Melanocyte of skin (primary cell): ENCODE measurements around the gene FAM240A. TPM values are rescaled to one million over a fixed set of nuclear protein-coding genes. Genes with fewer than 3 reads are reported as not detected.

Experiments used
- small RNA-seq, 2 donors: library from RNA; depleted of rRNA; stranded (forward); fragments of <200 nt; gene quantifications; one replicate each; pipeline ENCODE3, GENCODE V24; 2012
- total RNA-seq, 2 donors: library from RNA; depleted of rRNA; stranded (reverse); fragments of >200 nt; gene quantifications; 2 replicates each; pipeline ENCODE4 v1.2.3, GENCODE V29; 2012

FAM240A gene
- total RNA-seq = not detected

GRCh38 chr3:46612324-46612723 is at the start of gene FAM240A:
TSS of gene FAM240A (plus strand) at chr3:46612525. CDS start at chr3:46612684, 159 bp downstream.

DNA sequence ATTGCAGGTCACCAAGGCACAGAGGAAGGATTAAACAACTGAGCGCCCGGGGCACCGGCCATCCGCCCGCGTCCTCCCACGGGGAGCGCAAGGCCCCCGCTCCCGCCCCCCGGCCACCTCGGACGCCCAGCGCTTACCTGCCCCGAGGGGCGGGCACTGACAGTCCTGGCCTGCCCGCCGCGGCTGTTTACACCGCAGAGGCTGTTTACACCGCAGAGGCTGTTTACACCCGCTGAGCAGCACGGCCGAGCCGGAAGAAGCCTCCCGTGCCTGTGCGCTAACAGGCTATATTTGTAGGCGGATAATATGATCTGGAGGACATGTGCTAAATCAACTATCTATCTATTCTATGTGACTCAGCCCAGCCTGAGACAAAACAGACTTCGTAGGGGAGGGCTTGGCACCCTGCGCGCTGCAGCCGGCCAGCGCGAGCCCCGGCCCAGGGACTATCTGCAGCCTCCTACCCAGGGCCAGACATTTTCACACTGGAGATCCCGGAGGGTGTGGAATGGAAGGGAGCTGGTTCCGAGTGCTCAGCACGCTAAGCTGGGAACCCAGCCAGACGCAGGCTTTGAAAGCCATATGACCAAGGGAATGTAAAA is 46.2 kb upstream of the FAM240A start, which contains the start of gene LRRC2:
Gene LRRC2 (minus strand): TSS at position 263 of the 602 bp plus-strand sequence. CDS start 14,711 bp downstream, outside the sequence.

Small RNA genes lying within 50 kb of the gene (small RNA-seq; reads per million reads assigned to genes)
- gene RF00591 = 0 reads per million in 2 donors

Other genes starting within 250 kb of the FAM240A start
- gene CCR5, start 241.6 kb upstream of the FAM240A start, total RNA-seq = not detected
- gene CCRL2, start 205.3 kb upstream of the FAM240A start, total RNA-seq = under 1 TPM in 1 of 2 donors, not detected in 1; 0.33 TPM
- 1 to 10 TPM in 1 of 2 donors, not detected in 1; 3.4 TPM for gene LTF, start 147.6 kb upstream of the FAM240A start, total RNA-seq
- not detected for gene RTP3, start 114.5 kb upstream of the FAM240A start, total RNA-seq
- 1 to 10 TPM; 2.0 to 8.3 TPM for gene LRRC2, start 46.2 kb upstream of the FAM240A start, total RNA-seq
- gene ALS2CL, start 81.2 kb downstream of the FAM240A start, total RNA-seq = 1 to 10 TPM in 1 of 2 donors, under 1 TPM in 1; 0.67 to 4.5 TPM
- not detected for gene TMIE, start 88.9 kb downstream of the FAM240A start, total RNA-seq
- gene PRSS50, start 105.3 kb downstream of the FAM240A start, total RNA-seq = not detected